Measurements from ENCODE around the gene KCNJ11.
A peak's percentile ranks its signal among the peaks of the same experiment; 100 is the strongest.

KCNJ11 gene

DNA sequence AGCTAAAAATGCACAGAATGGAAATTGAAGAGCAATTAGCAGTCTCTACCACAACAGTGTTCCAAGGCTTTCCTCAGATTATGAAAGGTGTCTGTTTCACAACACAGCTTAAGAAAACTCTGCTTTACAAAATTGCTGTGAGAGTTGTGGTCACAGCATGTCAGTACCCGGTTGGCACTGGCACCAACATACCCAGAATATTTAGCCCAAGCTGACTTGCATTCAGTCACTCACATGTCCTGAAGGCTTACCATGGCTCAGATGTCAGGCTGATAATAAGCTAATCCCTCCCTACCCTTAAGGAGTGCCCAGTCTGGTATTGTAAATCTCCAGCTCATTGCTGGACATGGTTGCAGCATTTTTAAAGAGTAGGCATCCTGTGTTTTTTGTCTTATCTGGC lies 22.0 kb downstream of the KCNJ11 start:
- no peak for DNase-seq (ENCODE audit: low read depth, low spot score)

- DNase-seq (ENCODE audit: low read depth, low spot score): peak; percentile 79
Measured at GRCh38 chr11:17354601-17354991, 33.9 kb downstream of the KCNJ11 start.

- no peak for DNase-seq (ENCODE audit: low read depth, low spot score)
Measured at GRCh38 chr11:17353821-17354600, 34.4 kb downstream of the KCNJ11 start.

DNA sequence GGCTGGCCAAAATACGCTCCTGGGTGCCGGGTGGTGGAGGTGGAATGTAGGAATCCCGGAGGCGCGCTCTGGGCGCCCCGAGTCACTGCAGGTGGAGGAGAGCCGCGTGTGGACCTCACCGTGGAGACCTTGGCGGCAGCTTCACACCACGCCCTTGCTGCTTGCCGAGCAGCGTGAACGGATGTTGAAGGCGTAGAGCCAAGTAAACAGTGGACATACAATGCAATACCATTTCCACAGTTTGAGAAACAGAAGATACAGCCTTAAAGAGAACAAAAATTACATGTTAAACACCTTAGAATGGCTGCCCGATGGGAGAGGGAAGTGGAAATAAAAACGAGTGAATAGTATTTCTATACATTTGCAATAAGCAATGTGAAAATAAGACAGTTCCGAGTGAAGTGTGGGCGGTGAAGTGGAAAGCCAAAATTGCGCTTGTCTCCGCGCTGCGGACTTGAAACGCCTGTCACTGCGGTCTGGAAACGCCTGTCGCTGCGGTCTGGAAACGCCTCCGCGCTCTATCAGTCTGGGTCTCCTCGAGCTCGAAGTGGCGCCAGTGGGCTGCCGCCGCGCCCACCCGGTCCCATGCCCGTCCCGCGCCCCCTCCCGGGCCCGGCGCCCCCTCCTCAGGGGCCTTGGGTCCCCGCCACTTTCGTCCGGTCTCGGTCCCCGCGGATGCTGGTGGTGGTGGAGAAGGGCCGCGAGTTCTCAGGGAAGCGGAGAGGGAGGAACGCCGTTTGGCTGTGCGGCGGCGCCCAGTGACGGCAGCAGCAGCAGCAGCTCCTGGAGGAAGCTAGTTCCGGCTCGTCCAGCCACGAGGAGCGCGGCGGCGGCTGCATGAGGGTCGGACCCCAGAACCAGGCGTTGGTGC lies 35.3 kb downstream of the KCNJ11 start:
- DNase-seq (ENCODE audit: low read depth, low spot score): peak; percentile 85

GRCh38 chr11:17351510-17352176 lies 36.8 kb downstream of the KCNJ11 start, which contains the start of gene NCR3LG1:
Gene NCR3LG1 (plus strand): TSS chr11:17351800. CDS start chr11:17351970, 170 bp downstream.
- peak; percentile 69 for DNase-seq (ENCODE audit: low read depth, low spot score)

GRCh38 chr11:17351172-17351509 lies 37.3 kb downstream of the KCNJ11 start:
- DNase-seq (ENCODE audit: low read depth, low spot score): no peak

DNA sequence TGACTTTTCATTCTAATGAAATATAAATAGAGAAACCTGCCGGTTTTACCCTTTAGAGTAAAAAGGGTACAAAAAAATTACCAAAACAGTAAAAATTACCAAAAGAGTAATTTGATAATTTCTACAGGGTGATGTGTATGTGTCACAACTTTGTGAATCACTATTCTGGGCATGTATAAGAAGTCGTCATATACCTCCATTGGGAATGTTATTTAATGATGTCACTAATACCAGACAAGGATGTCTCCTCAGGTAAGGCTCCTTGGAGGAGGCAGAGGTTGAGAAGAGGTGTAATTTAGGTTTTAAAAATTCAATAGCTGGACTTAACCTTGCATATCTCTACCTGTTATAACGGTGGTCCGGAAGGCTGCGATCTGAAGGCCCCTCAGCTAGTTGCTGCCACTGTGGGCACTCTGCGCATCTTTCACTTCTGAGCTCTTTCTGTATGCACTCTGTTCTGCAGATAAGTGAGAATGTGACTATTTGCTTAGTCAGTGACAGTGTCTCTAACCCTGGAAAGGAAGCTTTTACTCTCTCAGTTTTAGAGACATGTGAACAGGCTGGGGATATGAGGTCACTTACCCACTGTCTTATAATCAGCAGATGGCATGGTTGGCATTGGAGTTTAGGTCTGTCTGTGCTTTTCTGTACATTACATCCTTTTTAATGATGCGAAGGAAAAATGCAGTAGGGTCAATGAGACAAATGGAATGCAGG lies 37.8 kb downstream of the KCNJ11 start:
- no peak for DNase-seq (ENCODE audit: low read depth, low spot score)

DNA sequence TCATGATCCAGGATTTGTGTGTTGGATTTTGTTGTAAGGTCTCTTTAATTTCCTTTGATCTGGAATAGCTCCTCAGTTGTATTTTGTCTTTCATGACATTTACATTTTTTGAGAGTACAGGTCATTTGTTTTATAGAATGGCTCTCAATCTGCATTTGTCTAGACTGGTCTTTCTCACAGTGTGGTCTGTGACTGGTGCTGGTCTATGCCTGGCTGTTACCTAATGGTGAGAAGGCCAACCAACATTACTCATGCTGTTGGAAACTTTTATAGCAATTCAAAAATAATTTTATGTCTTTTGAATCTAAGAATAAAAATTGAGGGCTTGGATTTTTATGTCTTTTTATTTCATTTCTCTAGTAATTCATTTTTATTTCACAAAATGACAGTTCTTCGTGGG lies 40.8 kb downstream of the KCNJ11 start:
- DNase-seq (ENCODE audit: low read depth, low spot score): no peak

- DNase-seq (ENCODE audit: low read depth, low spot score): peak; percentile 71
Measured at GRCh38 chr11:17343907-17344306, 44.6 kb downstream of the KCNJ11 start.

DNA sequence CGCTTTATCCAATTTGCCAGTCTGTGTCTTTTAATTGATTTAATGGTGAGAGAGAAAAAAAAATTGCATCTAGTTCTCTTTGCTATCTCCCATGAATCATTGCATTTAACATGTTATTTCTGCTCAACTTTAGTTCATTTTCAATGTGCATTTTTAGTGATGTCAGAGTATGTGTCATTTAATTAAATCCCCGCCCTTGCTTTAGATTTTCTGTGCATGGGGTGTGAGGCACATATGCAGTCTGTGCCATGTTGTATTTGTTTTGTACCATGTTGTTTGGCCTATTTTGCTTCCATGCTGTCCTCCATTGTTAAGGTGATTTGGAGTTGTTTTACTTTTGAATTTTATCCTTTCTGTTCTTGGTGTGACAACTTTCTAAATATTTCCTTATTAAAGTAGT lies 45.2 kb downstream of the KCNJ11 start:
- DNase-seq (ENCODE audit: low read depth, low spot score): no peak

All from astrocyte of the hippocampus (primary cell).